Transverse colon (tissue), 4 donors: ENCODE results near the gene MYB. TPM values are rescaled to one million over a fixed set of nuclear protein-coding genes. Genes with fewer than 3 reads are reported as not detected.

ENCODE experiments used
- DNase-seq: peaks from one replicate; pipeline ENCODE4 v3.0.0-alpha.2; 2019
- H3K27ac ChIP-seq, 4 donors: fragments of 200-600 bp; sonication (generic); 2 replicates each; pipeline ENCODE4 v1.5.1; 2016 to 2018; ENCODE audit warnings: inconsistent platforms in 4 of 4
- H3K27me3 ChIP-seq: fragments of 200-600 bp; sonication (generic); 2 replicates; pipeline ENCODE4 v1.5.1; 2017; ENCODE audit warnings: inconsistent platforms
- H3K36me3 ChIP-seq, 4 donors: fragments of 200-600 bp; sonication (generic); 2 replicates each; pipeline ENCODE4 v1.5.1; 2017 to 2019; ENCODE audit warnings: inconsistent platforms in 4 of 4
- H3K4me1 ChIP-seq, 4 donors: fragments of 200-600 bp; sonication (generic); 2 replicates each; pipeline ENCODE4 v1.5.1; 2017 to 2020; ENCODE audit warnings: inconsistent platforms in 4 of 4
- H3K4me3 ChIP-seq, 4 donors: fragments of 200-600 bp; sonication (generic); 1 replicate in 1 of 4; 2 replicates in 3 of 4; pipeline versions ENCODE4 v1.5.1 to v1.6.1; 2017 to 2019; ENCODE audit warnings: inconsistent platforms in 4 of 4
- H3K9me3 ChIP-seq, 2 donors: fragments of 200-600 bp; sonication (generic); 2 replicates each; pipeline ENCODE4 v1.5.1; 2017 to 2019; ENCODE audit warnings: inconsistent platforms in 2 of 2
- EP300 ChIP-seq: sonication (generic); formaldehyde crosslinking; IDR thresholded peaks from one replicate; pipeline ENCODE4 v1.6.1; 2017; ENCODE audit warnings: antibody characterized with exemption, low read depth
- POLR2A ChIP-seq: fragments of 450-650 bp; IDR thresholded peaks from one replicate; pipeline ENCODE4 v1.6.1; 2016; ENCODE audit warnings: antibody characterized with exemption, mild to moderate bottlenecking, moderate library complexity
- POLR2AphosphoS5 ChIP-seq, 3 donors: sonication (generic); formaldehyde crosslinking; IDR thresholded peaks; one replicate each; pipeline ENCODE4 v1.6.1; 2016; ENCODE audit warnings: antibody characterized with exemption in 3 of 3
- WGBS, 2 donors: methylation state at CpG; one replicate each; pipeline ENCODE4 v1.1.5; 2018; ENCODE audit warnings: low coverage in 1 of 2; 5-methylcytosine and 5-hydroxymethylcytosine counted together
- in situ Hi-C, 4 donors: fragments of 200-750 bp; cut with MboI; loops; one replicate each; pipeline versions ENCODE4 v1.15.0 to v1.15.1; 2017; ENCODE audit warnings: low sequenced_read_pairs in 3 of 4, low pct_ligation_motif_present in 1 of 4, low pct_unique_long_range_greater_than_20kb in 1 of 4
- intact Hi-C: fragments of 100-400 bp; cut with DNase I; formaldehyde crosslinking; loops from one replicate; pipeline ENCODE4 v1.15.1; 2023; ENCODE audit warnings: low total_unique reads
- total RNA-seq, 4 donors: library from RNA; depleted of rRNA; stranded (reverse); fragments of >200 nt; gene quantifications; one replicate each; pipeline ENCODE4 v1.1.0, GENCODE V29; 2016
- TF ChIP-seq, protein P1 (sequence below), 5 experiments: fragments of 200-600 bp in 3 of 5; fragments of 450-650 bp in 2 of 5; sonication (generic) in 3 of 5; IDR thresholded peaks; 1 replicate in 2 of 5; 2 replicates in 3 of 5; pipeline ENCODE4 v1.5.1; 2016 to 2017; ENCODE audit warnings: antibody characterized with exemption in 5 of 5, inconsistent platforms in 3 of 5, mild to moderate bottlenecking in 2 of 5, moderate library complexity in 1 of 5

MYB gene
- total RNA-seq, 4 donors from 2014 or later: 20.9 to 64.1 (median 46.6) TPM

- no peak overlapping the region for H3K4me3 ChIP-seq
- 50 to 67% methylated on average over 2 of the region's 2 CpGs for WGBS, 2 donors
- intact Hi-C loops: no loop called here
- no peak overlapping the region for H3K27ac ChIP-seq
- no peak for TF ChIP-seq POLR2AphosphoS5 (IDR thresholded peaks at IDR 0.05)
- no peak for TF ChIP-seq POLR2A
- TF ChIP-seq, protein P1, sequence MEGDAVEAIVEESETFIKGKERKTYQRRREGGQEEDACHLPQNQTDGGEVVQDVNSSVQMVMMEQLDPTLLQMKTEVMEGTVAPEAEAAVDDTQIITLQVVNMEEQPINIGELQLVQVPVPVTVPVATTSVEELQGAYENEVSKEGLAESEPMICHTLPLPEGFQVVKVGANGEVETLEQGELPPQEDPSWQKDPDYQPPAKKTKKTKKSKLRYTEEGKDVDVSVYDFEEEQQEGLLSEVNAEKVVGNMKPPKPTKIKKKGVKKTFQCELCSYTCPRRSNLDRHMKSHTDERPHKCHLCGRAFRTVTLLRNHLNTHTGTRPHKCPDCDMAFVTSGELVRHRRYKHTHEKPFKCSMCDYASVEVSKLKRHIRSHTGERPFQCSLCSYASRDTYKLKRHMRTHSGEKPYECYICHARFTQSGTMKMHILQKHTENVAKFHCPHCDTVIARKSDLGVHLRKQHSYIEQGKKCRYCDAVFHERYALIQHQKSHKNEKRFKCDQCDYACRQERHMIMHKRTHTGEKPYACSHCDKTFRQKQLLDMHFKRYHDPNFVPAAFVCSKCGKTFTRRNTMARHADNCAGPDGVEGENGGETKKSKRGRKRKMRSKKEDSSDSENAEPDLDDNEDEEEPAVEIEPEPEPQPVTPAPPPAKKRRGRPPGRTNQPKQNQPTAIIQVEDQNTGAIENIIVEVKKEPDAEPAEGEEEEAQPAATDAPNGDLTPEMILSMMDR (IDR thresholded peaks at IDR 0.05): no peak
- TF ChIP-seq EP300: no peak
- no peaks in the 10 kb centered on the region for H3K27me3 ChIP-seq
- H3K4me1 ChIP-seq: no peaks in the 10 kb centered on the region
- in situ Hi-C loops: no loop called here
- DNase-seq: no peak
- peaks cover 0 to 14% (median 3%) of the 10 kb centered on the region in 4 donors for H3K36me3 ChIP-seq
- H3K9me3 ChIP-seq: no peaks in the 10 kb centered on the region
Measured at GRCh38 chr6:135195041-135195440, 13.9 kb downstream of the MYB start.

GRCh38 chr6:135195522-135195921 is 14.4 kb downstream of the MYB start:
- Histone ChIP-seq H3K27ac (no peak overlapping the region), H3K4me1 (no peaks in the 10 kb centered on the region), H3K36me3 (peaks cover 0 to 17% (median 5%) of the 10 kb centered on the region in 4 donors), H3K9me3 (no peaks in the 10 kb centered on the region), H3K27me3 (no peaks in the 10 kb centered on the region), H3K4me3 (no peak overlapping the region)
- in situ Hi-C loops (no loop called here), intact Hi-C loops (no loop called here)
- no peak for DNase-seq
- 80 to 86% methylated on average over 1 to 6 of the region's 6 CpGs for WGBS, 2 donors
- TF ChIP-seq, protein P1 (IDR thresholded peaks at IDR 0.05): no peak
- no peak for TF ChIP-seq POLR2AphosphoS5 (IDR thresholded peaks at IDR 0.05)
- no peak for TF ChIP-seq POLR2A
- TF ChIP-seq EP300: no peak

DNA sequence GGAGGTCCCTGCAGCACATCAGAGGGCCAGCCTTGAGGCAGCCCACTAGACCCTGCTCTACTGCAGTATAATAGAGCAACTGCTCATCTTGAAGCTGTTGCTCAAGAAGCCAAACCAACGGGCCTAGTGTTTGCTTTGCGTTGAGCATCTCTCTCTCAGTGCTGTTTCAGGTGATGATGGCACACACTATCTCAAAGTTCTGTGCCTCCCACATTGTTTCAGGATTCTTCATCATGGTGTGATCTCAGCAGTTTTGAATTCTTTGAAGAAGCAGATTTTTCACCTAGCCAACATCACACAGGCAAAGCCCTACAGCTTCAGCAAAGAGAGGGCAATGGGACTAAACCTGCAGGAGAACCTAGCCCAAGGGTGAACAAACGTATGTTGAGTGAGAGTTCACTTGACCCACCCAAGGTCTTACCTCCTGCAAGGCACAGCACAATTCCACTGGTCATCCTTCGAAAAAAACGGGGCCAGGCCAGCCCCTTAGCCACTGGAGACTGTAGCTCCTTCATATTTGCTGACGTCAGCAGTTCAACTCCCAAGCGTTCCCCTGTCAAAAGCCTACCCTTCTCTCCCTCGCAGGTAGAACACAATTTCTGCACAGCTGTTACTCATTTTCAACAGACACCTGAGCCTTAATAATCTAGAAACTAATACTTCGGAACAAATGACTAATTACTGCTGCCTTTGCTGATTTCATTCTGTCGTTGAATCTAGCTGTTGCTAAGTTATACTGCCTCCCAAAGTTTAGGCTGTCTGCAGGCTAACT is 15.8 kb downstream of the MYB start:
- WGBS, 2 donors: 47 to 72% methylated on average over 7 to 10 of the region's 10 CpGs
- no peak overlapping the region for H3K4me3 ChIP-seq
- no peaks in the 10 kb centered on the region for H3K9me3 ChIP-seq
- TF ChIP-seq POLR2AphosphoS5 (IDR thresholded peaks at IDR 0.05): no peak
- TF ChIP-seq POLR2A: no peak
- TF ChIP-seq, protein P1 (IDR thresholded peaks at IDR 0.05): no peak
- no peak for TF ChIP-seq EP300
- in situ Hi-C loops: no loop called here
- H3K27me3 ChIP-seq: no peaks in the 10 kb centered on the region
- peaks cover 0 to 24% (median 8%) of the 10 kb centered on the region in 4 donors for H3K36me3 ChIP-seq
- intact Hi-C loops: no loop called here
- H3K4me1 ChIP-seq: no peaks in the 10 kb centered on the region
- no peak overlapping the region for H3K27ac ChIP-seq
- DNase-seq: no peak

- intact Hi-C loops: no loop called here
- H3K27me3 ChIP-seq: no peaks in the 10 kb centered on the region
- no peaks in the 10 kb centered on the region for H3K9me3 ChIP-seq
- WGBS, 2 donors: 84 to 88% methylated on average over 1 of the region's 1 CpG
- TF ChIP-seq EP300 (no peak), POLR2A (no peak), POLR2AphosphoS5 (IDR thresholded peaks at IDR 0.05) (no peak)
- TF ChIP-seq, protein P1 (IDR thresholded peaks at IDR 0.05): no peak
- no peak overlapping the region for H3K4me3 ChIP-seq
- H3K36me3 ChIP-seq: peaks cover 0 to 29% (median 2%) of the 10 kb centered on the region in 4 donors
- DNase-seq: no peak
- no peaks in the 10 kb centered on the region for H3K4me1 ChIP-seq
- H3K27ac ChIP-seq: no peak overlapping the region
- in situ Hi-C loops: no loop called here
Measured at GRCh38 chr6:135202836-135203235, 21.7 kb downstream of the MYB start.
